Stomach smooth muscle (tissue), 2 donors: ENCODE data around the gene PSEN2.

Experiments used
- H3K27ac ChIP-seq: one replicate; pipeline ENCODE4 v1.7.0; 2013; ENCODE audit warnings: mild to moderate bottlenecking, low read length, inconsistent platforms
- H3K27me3 ChIP-seq, 2 donors: one replicate each; pipeline ENCODE4 v1.7.0; 2013; ENCODE audit warnings: low read length in 2 of 2; ENCODE audit not compliant: insufficient read depth in 2 of 2, control insufficient read depth in 1 of 2
- H3K36me3 ChIP-seq, 2 donors: one replicate each; pipeline ENCODE4 v1.7.0; 2013; ENCODE audit warnings: low read length in 2 of 2; ENCODE audit not compliant: control insufficient read depth in 2 of 2, insufficient read depth in 2 of 2
- H3K4me1 ChIP-seq: one replicate; pipeline ENCODE4 v1.7.0; 2013; ENCODE audit warnings: low read length; ENCODE audit not compliant: control insufficient read depth, insufficient read depth
- H3K4me3 ChIP-seq, 2 donors: one replicate each; pipeline ENCODE4 v1.7.0; 2013; ENCODE audit warnings: low read length in 2 of 2
- H3K9ac ChIP-seq, 2 donors: one replicate each; pipeline ENCODE4 v1.7.0; 2013; ENCODE audit warnings: low read length in 2 of 2, mild to moderate bottlenecking in 1 of 2
- H3K9me3 ChIP-seq, 2 donors: one replicate each; pipeline ENCODE4 v1.7.0; 2013; ENCODE audit warnings: low read length in 2 of 2; ENCODE audit not compliant: control insufficient read depth in 2 of 2
- donor health status: healthy.
- donor health status: Pancreatic carcinoma.

The PSEN2 gene

GRCh38 chr1:226898246-226898645, 27.8 kb downstream of the PSEN2 start:
- Histone ChIP-seq H3K9me3 (no peaks in the 10 kb centered on the region), H3K36me3 (peaks cover 36 to 41% of the 10 kb centered on the region in 2 donors), H3K4me3 (no peak overlapping the region), H3K4me1 (no peaks in the 10 kb centered on the region), H3K27me3 (no peaks in the 10 kb centered on the region), H3K9ac (no peak overlapping the region), H3K27ac (no peak overlapping the region)

GRCh38 chr1:226901421-226901820, 31.0 kb downstream of the PSEN2 start:
- no peaks in the 10 kb centered on the region for H3K27me3 ChIP-seq
- H3K4me1 ChIP-seq, result peaks cover 9% of the 10 kb centered on the region
- H3K4me3 ChIP-seq, result no peak overlapping the region
- H3K9me3 ChIP-seq, result no peaks in the 10 kb centered on the region
- H3K36me3 ChIP-seq, result peaks cover 20 to 28% of the 10 kb centered on the region in 2 donors
- H3K27ac ChIP-seq, result no peak overlapping the region
- H3K9ac ChIP-seq, result no peak overlapping the region

DNA sequence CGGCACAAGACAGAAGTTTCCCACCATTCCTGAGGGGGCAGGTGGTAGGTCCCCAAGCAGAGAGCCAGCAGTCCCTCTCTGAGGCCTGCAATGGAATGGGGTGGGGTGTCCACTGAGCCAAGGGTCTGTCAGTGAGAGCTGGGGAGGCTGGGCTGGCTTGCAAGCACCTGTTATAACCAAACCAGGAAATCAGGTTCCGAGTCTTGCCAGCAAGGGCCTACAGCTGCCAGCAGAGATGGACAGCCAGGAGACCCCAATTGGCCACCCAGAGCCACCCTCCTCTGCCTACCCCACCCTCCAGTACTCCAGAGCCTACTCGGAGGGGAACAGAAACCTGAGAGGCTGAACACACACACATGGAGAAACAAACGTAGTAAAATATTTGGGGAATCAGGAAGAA, 32.2 kb downstream of the PSEN2 start:
- H3K9ac ChIP-seq, result no peak overlapping the region
- no peak overlapping the region for H3K27ac ChIP-seq
- H3K4me1 ChIP-seq, result peaks cover 9% of the 10 kb centered on the region
- H3K4me3 ChIP-seq, result no peak overlapping the region
- no peaks in the 10 kb centered on the region for H3K27me3 ChIP-seq
- H3K36me3 ChIP-seq, result peaks cover 17 to 25% of the 10 kb centered on the region in 2 donors
- no peaks in the 10 kb centered on the region for H3K9me3 ChIP-seq

GRCh38 chr1:226903819-226904716, 33.7 kb downstream of the PSEN2 start:
- peaks cover 15 to 25% of the 10 kb centered on the region in 2 donors for H3K36me3 ChIP-seq
- H3K9ac ChIP-seq, result no peak overlapping the region
- H3K27me3 ChIP-seq, result no peaks in the 10 kb centered on the region
- no peaks in the 10 kb centered on the region for H3K9me3 ChIP-seq
- H3K4me1 ChIP-seq, result peaks cover 9% of the 10 kb centered on the region
- H3K27ac ChIP-seq, result peak overlapping the region; percentile 58
- peak overlapping the region in 1 of 2 donors; percentile 29 for H3K4me3 ChIP-seq

DNA sequence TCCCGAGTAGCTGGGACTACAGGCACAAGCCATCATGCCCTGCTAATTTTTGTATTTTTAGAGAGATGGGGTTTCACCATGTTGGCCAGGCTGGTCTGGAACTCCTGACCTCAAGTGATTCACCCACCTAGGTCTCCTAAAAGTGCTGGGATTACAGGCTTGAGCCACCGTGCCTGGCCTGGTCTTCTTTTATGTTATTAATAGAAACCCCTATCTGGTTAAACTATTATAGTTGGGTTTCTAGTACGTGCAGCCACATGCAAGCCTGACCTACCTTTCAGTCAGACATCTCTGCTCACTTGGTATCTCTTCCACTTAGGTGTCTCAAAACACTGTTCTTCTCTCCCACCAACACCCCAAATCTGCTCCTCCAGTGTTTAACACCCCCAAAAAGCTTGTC, 34.4 kb downstream of the PSEN2 start:
- no peaks in the 10 kb centered on the region for H3K9me3 ChIP-seq
- peak overlapping the region; percentile 58 for H3K27ac ChIP-seq
- H3K4me3 ChIP-seq, result no peak overlapping the region
- no peak overlapping the region for H3K9ac ChIP-seq
- H3K36me3 ChIP-seq, result peaks cover 10 to 20% of the 10 kb centered on the region in 2 donors
- peaks cover 9% of the 10 kb centered on the region for H3K4me1 ChIP-seq
- no peaks in the 10 kb centered on the region for H3K27me3 ChIP-seq

GRCh38 chr1:226908419-226908818, 38.0 kb downstream of the PSEN2 start:
- no peak overlapping the region for H3K4me3 ChIP-seq
- peaks cover 2 to 3% of the 10 kb centered on the region in 2 donors for H3K36me3 ChIP-seq
- H3K27ac ChIP-seq, result no peak overlapping the region
- H3K9me3 ChIP-seq, result no peaks in the 10 kb centered on the region
- H3K9ac ChIP-seq, result no peak overlapping the region
- peaks cover 9% of the 10 kb centered on the region for H3K4me1 ChIP-seq
- H3K27me3 ChIP-seq, result no peaks in the 10 kb centered on the region

- Histone ChIP-seq H3K4me3 (no peak overlapping the region), H3K9ac (no peak overlapping the region), H3K36me3 (peaks cover 2 to 3% of the 10 kb centered on the region in 2 donors), H3K27ac (no peak overlapping the region), H3K27me3 (no peaks in the 10 kb centered on the region), H3K9me3 (no peaks in the 10 kb centered on the region), H3K4me1 (peaks cover 7% of the 10 kb centered on the region)
Measured at GRCh38 chr1:226908913-226909312, 38.5 kb downstream of the PSEN2 start.

DNA sequence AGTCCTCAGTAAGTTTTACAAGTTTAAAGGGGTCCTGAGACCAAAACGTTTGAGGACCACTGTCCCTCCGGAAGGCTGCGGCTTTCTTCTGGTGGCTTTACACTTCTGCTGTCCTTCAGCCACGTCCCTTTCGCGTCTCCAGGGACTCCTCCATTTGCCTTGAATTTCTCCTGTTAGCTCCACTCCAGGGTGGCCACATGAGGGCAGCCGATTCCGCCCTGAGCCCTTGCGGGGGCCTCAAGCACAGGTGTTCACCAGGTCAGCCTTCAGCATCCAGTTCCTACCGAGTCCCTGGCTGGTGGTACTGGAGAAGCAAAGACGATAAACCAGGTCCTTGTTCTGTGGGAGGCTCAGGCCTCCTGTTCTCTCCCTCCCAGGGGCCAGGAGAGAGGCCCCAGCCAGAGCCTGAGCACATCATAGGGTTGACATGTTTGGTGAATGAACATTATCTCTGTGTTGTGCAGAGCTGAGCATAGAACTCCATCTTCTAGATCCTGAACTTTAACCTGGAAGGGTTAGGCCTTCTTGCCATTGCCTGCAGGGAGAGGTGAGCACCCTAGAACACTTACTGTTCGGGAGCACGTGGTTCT, 42.3 kb downstream of the PSEN2 start:
- H3K4me1 ChIP-seq, result no peaks in the 10 kb centered on the region
- H3K36me3 ChIP-seq, result peaks cover 0 to 2% of the 10 kb centered on the region in 2 donors
- no peak overlapping the region for H3K9ac ChIP-seq
- no peaks in the 10 kb centered on the region for H3K9me3 ChIP-seq
- peak overlapping the region in 1 of 2 donors; percentile 15 for H3K4me3 ChIP-seq
- H3K27me3 ChIP-seq, result no peaks in the 10 kb centered on the region
- H3K27ac ChIP-seq, result no peak overlapping the region

DNA sequence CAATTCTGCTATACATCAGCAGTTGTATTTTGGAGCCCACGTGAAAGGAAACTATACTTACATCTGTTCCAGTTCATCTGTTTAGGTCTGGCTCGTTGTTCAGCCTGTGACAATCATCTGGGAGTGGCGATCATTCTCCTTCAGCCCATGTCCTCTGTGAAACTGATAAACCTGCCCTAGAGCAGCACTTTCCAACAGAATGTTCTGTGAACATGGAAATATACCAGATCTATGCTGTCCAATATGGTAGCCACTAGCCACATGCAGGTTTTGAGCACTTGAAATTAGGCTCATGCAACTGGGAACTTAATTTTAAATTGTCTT, 45.2 kb downstream of the PSEN2 start:
- Histone ChIP-seq H3K27ac (no peak overlapping the region), H3K27me3 (no peaks in the 10 kb centered on the region), H3K4me3 (no peak overlapping the region), H3K36me3 (peaks cover 4 to 7% of the 10 kb centered on the region in 2 donors), H3K4me1 (no peaks in the 10 kb centered on the region), H3K9ac (no peak overlapping the region), H3K9me3 (no peaks in the 10 kb centered on the region)

- H3K36me3 ChIP-seq, result peaks cover 4 to 7% of the 10 kb centered on the region in 2 donors
- H3K4me1 ChIP-seq, result no peaks in the 10 kb centered on the region
- H3K4me3 ChIP-seq, result no peak overlapping the region
- no peaks in the 10 kb centered on the region for H3K27me3 ChIP-seq
- no peak overlapping the region for H3K27ac ChIP-seq
- no peaks in the 10 kb centered on the region for H3K9me3 ChIP-seq
- H3K9ac ChIP-seq, result no peak overlapping the region
Measured at GRCh38 chr1:226916497-226916896, 46.1 kb downstream of the PSEN2 start.

GRCh38 chr1:226919587-226919986, 49.2 kb downstream of the PSEN2 start:
- peaks cover 4 to 7% of the 10 kb centered on the region in 2 donors for H3K36me3 ChIP-seq
- no peak overlapping the region for H3K9ac ChIP-seq
- no peak overlapping the region for H3K27ac ChIP-seq

More at GRCh38 chr1:226919587-226919986, 49.2 kb downstream of the PSEN2 start:
- Histone ChIP-seq H3K27me3 (no peaks in the 10 kb centered on the region), H3K4me3 (no peak overlapping the region), H3K4me1 (no peaks in the 10 kb centered on the region), H3K9me3 (no peaks in the 10 kb centered on the region)
